Vagina (tissue), 2 donors: Measurements from ENCODE around the gene GALNTL6. TPM values are rescaled to one million over a fixed set of nuclear protein-coding genes. Genes with fewer than 3 reads are reported as not detected.
"Not testable (repeated sequence)": the region's sequence is repeated elsewhere in the genome, so short reads cannot be mapped to it uniquely, and the experiment has no call there.

Experiments
- DNase-seq, 2 donors: peaks; one replicate each; pipeline ENCODE4 v3.0.0-alpha.2; 2017; ENCODE audit errors: extremely low spot score in 2 of 2
- H3K27ac ChIP-seq: fragments of 200-600 bp; sonication (generic); one replicate; pipeline ENCODE4 v1.5.1; 2019
- H3K27me3 ChIP-seq: fragments of 200-600 bp; sonication (generic); one replicate; pipeline ENCODE4 v1.5.1; 2019
- H3K36me3 ChIP-seq, 2 donors: fragments of 200-600 bp; sonication (generic); one replicate each; pipeline ENCODE4 v1.5.1; 2017 to 2019
- H3K4me1 ChIP-seq: fragments of 200-600 bp; sonication (generic); one replicate; pipeline ENCODE4 v1.5.1; 2019
- H3K4me3 ChIP-seq, 2 donors: fragments of 200-600 bp; sonication (generic); 1 replicate in 1 of 2; 2 replicates in 1 of 2; pipeline ENCODE4 v1.5.1; 2016 to 2019
- H3K9me3 ChIP-seq: fragments of 200-600 bp; sonication (generic); one replicate; pipeline ENCODE4 v1.5.1; 2019
- POLR2A ChIP-seq, 2 donors: fragments of 450-650 bp; IDR thresholded peaks; one replicate each; pipeline ENCODE4 v1.6.1; 2017; ENCODE audit warnings: antibody characterized with exemption in 2 of 2, mild to moderate bottlenecking in 2 of 2, moderate library complexity in 2 of 2
- POLR2AphosphoS5 ChIP-seq, 2 donors: sonication (generic); formaldehyde crosslinking; IDR thresholded peaks; one replicate each; pipeline ENCODE4 v1.9.0; 2017; ENCODE audit warnings: antibody characterized with exemption in 2 of 2, mild to moderate bottlenecking in 2 of 2, low read depth in 1 of 2; ENCODE audit not compliant: insufficient read depth in 1 of 2
- intact Hi-C: fragments of 100-400 bp; cut with DNase I; formaldehyde crosslinking; loops from one replicate; pipeline ENCODE4 v1.15.1; 2023
- total RNA-seq: library from RNA; depleted of rRNA; stranded (reverse); fragments of >200 nt; gene quantifications from one replicate; pipeline ENCODE4 v1.2.3, GENCODE V29; 2016
- TF ChIP-seq, protein P1 (sequence below), 3 experiments: fragments of 450-650 bp in 2 of 3; fragments of 200-600 bp in 1 of 3; sonication (generic) in 1 of 3; IDR thresholded peaks; one replicate each; pipeline ENCODE4 v1.5.1; 2017 to 2019; ENCODE audit warnings: antibody characterized with exemption in 3 of 3, mild to moderate bottlenecking in 2 of 3, moderate library complexity in 2 of 3

Gene GALNTL6
- total RNA-seq, 1 donor from 2014 or later: 0.74 TPM

DNA sequence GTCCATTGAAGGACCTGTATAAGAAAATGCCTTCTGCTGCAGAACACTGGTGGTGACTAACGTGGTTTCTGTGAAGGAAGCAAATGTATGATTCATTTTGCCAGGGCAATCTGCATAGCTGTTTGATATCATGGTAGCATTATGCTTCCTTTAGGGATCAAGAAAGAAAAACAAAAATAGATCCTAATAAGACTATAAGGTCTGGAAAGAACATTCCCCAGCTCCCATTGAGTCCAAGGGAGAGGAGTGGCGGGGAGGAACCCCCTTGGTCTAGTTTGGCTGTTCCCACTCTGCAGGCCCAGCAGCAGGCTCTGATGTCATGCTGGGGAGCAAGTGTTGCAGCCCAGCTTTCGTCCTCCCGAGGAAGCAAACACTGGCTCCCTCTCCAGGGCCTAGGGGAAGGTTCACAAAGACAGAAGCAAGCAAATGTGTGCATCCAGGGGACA is 1200.9 kb downstream of the GALNTL6 start:
- intact Hi-C loops: loop anchor here (5.0 kb wide), 1 partner anchor 248 kb away; no protein-coding TSS in a partner anchor
- Histone ChIP-seq H3K9me3 (no peaks in the 10 kb centered on the region), H3K27ac (no peak overlapping the region), H3K36me3 (no peaks in the 10 kb centered on the region), H3K27me3 (no peaks in the 10 kb centered on the region), H3K4me3 (no peak overlapping the region), H3K4me1 (no peaks in the 10 kb centered on the region)
- DNase-seq: no peak
- TF ChIP-seq, protein P1, sequence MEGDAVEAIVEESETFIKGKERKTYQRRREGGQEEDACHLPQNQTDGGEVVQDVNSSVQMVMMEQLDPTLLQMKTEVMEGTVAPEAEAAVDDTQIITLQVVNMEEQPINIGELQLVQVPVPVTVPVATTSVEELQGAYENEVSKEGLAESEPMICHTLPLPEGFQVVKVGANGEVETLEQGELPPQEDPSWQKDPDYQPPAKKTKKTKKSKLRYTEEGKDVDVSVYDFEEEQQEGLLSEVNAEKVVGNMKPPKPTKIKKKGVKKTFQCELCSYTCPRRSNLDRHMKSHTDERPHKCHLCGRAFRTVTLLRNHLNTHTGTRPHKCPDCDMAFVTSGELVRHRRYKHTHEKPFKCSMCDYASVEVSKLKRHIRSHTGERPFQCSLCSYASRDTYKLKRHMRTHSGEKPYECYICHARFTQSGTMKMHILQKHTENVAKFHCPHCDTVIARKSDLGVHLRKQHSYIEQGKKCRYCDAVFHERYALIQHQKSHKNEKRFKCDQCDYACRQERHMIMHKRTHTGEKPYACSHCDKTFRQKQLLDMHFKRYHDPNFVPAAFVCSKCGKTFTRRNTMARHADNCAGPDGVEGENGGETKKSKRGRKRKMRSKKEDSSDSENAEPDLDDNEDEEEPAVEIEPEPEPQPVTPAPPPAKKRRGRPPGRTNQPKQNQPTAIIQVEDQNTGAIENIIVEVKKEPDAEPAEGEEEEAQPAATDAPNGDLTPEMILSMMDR (IDR thresholded peaks at IDR 0.05): no peak
- TF ChIP-seq POLR2A (IDR thresholded peaks at IDR 0.05) (no peak), POLR2AphosphoS5 (IDR thresholded peaks at IDR 0.05; ENCODE audit: insufficient read depth in 1 of 2, low read depth in 1 of 2) (no peak)

DNA sequence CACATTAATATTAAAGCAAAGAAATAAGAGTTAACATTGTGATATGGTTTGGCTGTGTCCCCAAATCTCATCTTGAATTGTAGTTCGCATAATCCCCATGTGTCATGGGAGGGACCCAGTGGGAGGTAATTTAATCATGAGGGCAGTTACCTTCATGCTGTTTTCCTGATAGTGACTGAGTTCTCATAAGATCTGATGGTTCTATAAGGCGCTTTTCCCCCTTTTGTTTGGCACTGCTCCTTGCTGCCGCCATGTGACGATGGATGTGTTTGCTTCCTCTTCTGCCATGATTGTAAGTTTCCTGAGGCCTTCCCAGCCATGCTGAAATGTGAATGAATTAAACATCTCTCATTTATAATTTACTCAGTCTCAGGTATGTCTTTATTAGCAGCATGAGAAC is 1201.6 kb downstream of the GALNTL6 start:
- no peak for DNase-seq
- intact Hi-C loops: loop anchor here (5.0 kb wide), 1 partner anchor 247 kb away; no protein-coding TSS in a partner anchor
- no peak overlapping the region for H3K4me3 ChIP-seq
- no peaks in the 10 kb centered on the region for H3K36me3 ChIP-seq
- H3K27ac ChIP-seq: no peak overlapping the region
- no peaks in the 10 kb centered on the region for H3K9me3 ChIP-seq
- H3K4me1 ChIP-seq: no peaks in the 10 kb centered on the region
- no peak for TF ChIP-seq POLR2AphosphoS5 (IDR thresholded peaks at IDR 0.05; ENCODE audit: insufficient read depth in 1 of 2, low read depth in 1 of 2)
- TF ChIP-seq, protein P1 (IDR thresholded peaks at IDR 0.05): no peak
- no peak for TF ChIP-seq POLR2A (IDR thresholded peaks at IDR 0.05)
- H3K27me3 ChIP-seq: no peaks in the 10 kb centered on the region

GRCh38 chr4:173017802-173018201 is 1204.6 kb downstream of the GALNTL6 start:
- H3K4me1 ChIP-seq: no peaks in the 10 kb centered on the region
- no peaks in the 10 kb centered on the region for H3K9me3 ChIP-seq
- no peaks in the 10 kb centered on the region for H3K36me3 ChIP-seq
- intact Hi-C loops: no loop called here
- DNase-seq: no peak
- no peak overlapping the region for H3K27ac ChIP-seq
- TF ChIP-seq POLR2A (IDR thresholded peaks at IDR 0.05) (no peak), POLR2AphosphoS5 (IDR thresholded peaks at IDR 0.05; ENCODE audit: insufficient read depth in 1 of 2, low read depth in 1 of 2) (no peak)
- TF ChIP-seq, protein P1 (IDR thresholded peaks at IDR 0.05): no peak
- H3K27me3 ChIP-seq: no peaks in the 10 kb centered on the region
- no peak overlapping the region for H3K4me3 ChIP-seq

- no peaks in the 10 kb centered on the region for H3K9me3 ChIP-seq
- H3K36me3 ChIP-seq: no peaks in the 10 kb centered on the region
- H3K4me3 ChIP-seq: no peak overlapping the region
- no peak overlapping the region for H3K27ac ChIP-seq
- no peaks in the 10 kb centered on the region for H3K4me1 ChIP-seq
- no peak for DNase-seq
- H3K27me3 ChIP-seq: no peaks in the 10 kb centered on the region
- TF ChIP-seq POLR2A (IDR thresholded peaks at IDR 0.05): no peak
- TF ChIP-seq, protein P1 (IDR thresholded peaks at IDR 0.05): no peak
- TF ChIP-seq POLR2AphosphoS5 (IDR thresholded peaks at IDR 0.05; ENCODE audit: insufficient read depth in 1 of 2, low read depth in 1 of 2): no peak
- intact Hi-C loops: no loop called here
Measured at GRCh38 chr4:173018446-173018845, 1205.2 kb downstream of the GALNTL6 start.

GRCh38 chr4:173019664-173020063 is 1206.5 kb downstream of the GALNTL6 start:
- H3K9me3 ChIP-seq: no peaks in the 10 kb centered on the region
- TF ChIP-seq POLR2AphosphoS5 (IDR thresholded peaks at IDR 0.05; ENCODE audit: insufficient read depth in 1 of 2, low read depth in 1 of 2) (no peak), POLR2A (IDR thresholded peaks at IDR 0.05) (no peak)
- TF ChIP-seq, protein P1 (IDR thresholded peaks at IDR 0.05): no peak
- intact Hi-C loops: no loop called here

DNA sequence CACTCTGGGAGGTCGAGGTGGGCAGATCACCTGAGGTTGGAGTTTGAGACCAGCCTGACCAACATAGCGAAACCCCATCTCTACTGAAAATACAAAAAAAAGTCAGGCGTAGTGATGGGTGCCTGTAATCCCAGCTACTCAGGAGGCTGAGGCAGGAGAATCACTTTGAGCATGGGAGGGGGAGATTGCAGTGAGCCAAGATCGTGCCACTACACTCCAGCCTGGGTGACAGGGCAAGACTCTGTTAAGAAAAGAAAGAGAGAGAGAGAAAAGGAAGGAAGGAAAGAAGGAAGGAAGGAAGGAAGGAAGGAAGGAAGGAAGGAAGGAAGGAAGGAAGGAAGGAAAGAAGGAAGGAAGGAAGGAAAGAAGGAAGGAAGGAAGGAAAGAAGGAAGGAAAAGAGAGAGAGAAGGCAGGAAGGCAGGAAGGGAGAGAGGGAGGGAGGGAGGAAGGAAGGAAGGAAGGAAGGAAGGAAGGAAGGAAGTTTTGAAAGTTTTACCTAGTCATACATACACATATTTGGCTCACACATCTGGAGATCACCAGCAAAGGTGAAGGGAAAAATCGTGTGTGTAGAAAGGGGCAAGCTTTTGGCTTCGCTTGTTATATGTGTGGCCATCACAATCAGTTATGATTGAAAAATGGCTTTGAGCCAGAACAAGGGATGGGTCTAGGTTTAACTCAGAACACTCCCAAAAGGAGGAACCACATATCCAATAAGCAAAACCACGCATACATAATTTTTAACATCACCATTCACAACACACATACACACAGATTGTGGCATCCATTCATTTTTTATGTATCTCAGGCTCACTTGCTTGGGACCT is 1208.8 kb downstream of the GALNTL6 start:
- intact Hi-C loops: not testable (repeated sequence)

More at GRCh38 chr4:173019664-173020063, 1206.5 kb downstream of the GALNTL6 start:
- no peak overlapping the region for H3K27ac ChIP-seq
- H3K27me3 ChIP-seq: no peaks in the 10 kb centered on the region
- no peaks in the 10 kb centered on the region for H3K4me1 ChIP-seq
- no peak overlapping the region for H3K4me3 ChIP-seq
- DNase-seq: no peak
- H3K36me3 ChIP-seq: no peaks in the 10 kb centered on the region

More for the DNA sequence above, 1208.8 kb downstream of the GALNTL6 start:
- not testable (repeated sequence) for H3K4me3 ChIP-seq, H3K4me1 ChIP-seq, H3K27ac ChIP-seq, H3K36me3 ChIP-seq, H3K27me3 ChIP-seq, H3K9me3 ChIP-seq, DNase-seq
